ENCODE results near the gene RASGEF1C.

RASGEF1C gene

GRCh38 chr5:180209137-180209581 is at the start of gene RASGEF1C:
Gene RASGEF1C (minus strand): TSS chr5:180209211. CDS start chr5:180138052, 71,159 bp downstream.
- DNase-seq, result no peak
- in situ Hi-C loops (cut with HindIII; ENCODE audit: low pct_ligation_motif_present, low sequenced_read_pairs), result no loop called here
- peak; percentile 43 for TF ChIP-seq CTCF (IDR thresholded peaks at IDR 0.05; ENCODE audit: low read depth, low read length, missing control alignments)
- Histone ChIP-seq H3K36me3 (replicated peaks) (no peaks in the 10 kb centered on the region), H3K27me3 (replicated peaks) (peaks cover 11% of the 10 kb centered on the region), H3K4me3 (ENCODE audit: low read depth, low read length) (peak within 1 kb of the TSS; percentile 37), H3K27ac (no peak within 1 kb of the TSS)

GRCh38 chr5:180253036-180253824 is 44.2 kb upstream of the RASGEF1C start:
- no peak for TF ChIP-seq CTCF (IDR thresholded peaks at IDR 0.05; ENCODE audit: low read depth, low read length, missing control alignments)
- DNase-seq, result no peak
- Histone ChIP-seq H3K27me3 (replicated peaks) (no peaks in the 10 kb centered on the region), H3K4me3 (ENCODE audit: low read depth, low read length) (no peak overlapping the region), H3K36me3 (replicated peaks) (peaks cover 21% of the 10 kb centered on the region), H3K27ac (no peak overlapping the region)
- in situ Hi-C loops (cut with HindIII; ENCODE audit: low pct_ligation_motif_present, low sequenced_read_pairs), result no loop called here

GRCh38 chr5:180251887-180252286 is 42.9 kb upstream of the RASGEF1C start:
- H3K27me3 ChIP-seq (replicated peaks), result no peaks in the 10 kb centered on the region
- H3K36me3 ChIP-seq (replicated peaks), result peaks cover 16% of the 10 kb centered on the region
- H3K27ac ChIP-seq, result no peak overlapping the region
- TF ChIP-seq CTCF (IDR thresholded peaks at IDR 0.05; ENCODE audit: low read depth, low read length, missing control alignments), result no peak
- H3K4me3 ChIP-seq (ENCODE audit: low read depth, low read length), result no peak overlapping the region
- DNase-seq, result no peak
- in situ Hi-C loops (cut with HindIII; ENCODE audit: low pct_ligation_motif_present, low sequenced_read_pairs), result no loop called here

GRCh38 chr5:180251141-180251540 is 42.1 kb upstream of the RASGEF1C start:
- no peak for TF ChIP-seq CTCF (IDR thresholded peaks at IDR 0.05; ENCODE audit: low read depth, low read length, missing control alignments)
- Histone ChIP-seq H3K36me3 (replicated peaks) (peaks cover 14% of the 10 kb centered on the region), H3K4me3 (ENCODE audit: low read depth, low read length) (no peak overlapping the region), H3K27ac (no peak overlapping the region), H3K27me3 (replicated peaks) (no peaks in the 10 kb centered on the region)
- in situ Hi-C loops (cut with HindIII; ENCODE audit: low pct_ligation_motif_present, low sequenced_read_pairs), result no loop called here
- no peak for DNase-seq

GRCh38 chr5:180250329-180250728 is 41.3 kb upstream of the RASGEF1C start:
- Histone ChIP-seq H3K4me3 (ENCODE audit: low read depth, low read length) (no peak overlapping the region), H3K27me3 (replicated peaks) (no peaks in the 10 kb centered on the region), H3K27ac (no peak overlapping the region), H3K36me3 (replicated peaks) (peaks cover 14% of the 10 kb centered on the region)
- in situ Hi-C loops (cut with HindIII; ENCODE audit: low pct_ligation_motif_present, low sequenced_read_pairs), result no loop called here
- DNase-seq, result no peak
- TF ChIP-seq CTCF (IDR thresholded peaks at IDR 0.05; ENCODE audit: low read depth, low read length, missing control alignments), result no peak

Measured in brain microvascular endothelial cell (primary cell).